Coronary artery (tissue), 2 donors: Measurements from ENCODE around the gene MRPL54.

Source experiments
- DNase-seq: peaks from one replicate; pipeline ENCODE4 v3.0.0-alpha.2; 2017; ENCODE audit warnings: low spot score
- H3K27ac ChIP-seq, 2 donors: fragments of 200-600 bp; sonication (generic); one replicate each; pipeline ENCODE4 v1.5.1; 2016 to 2019
- H3K4me3 ChIP-seq: fragments of 200-600 bp; sonication (generic); 2 replicates; pipeline ENCODE4 v1.5.1; 2016; ENCODE audit warnings: mild to moderate bottlenecking, moderate library complexity
- CTCF ChIP-seq: fragments of 200-600 bp; sonication (generic); IDR thresholded peaks from one replicate; pipeline ENCODE4 v1.5.1; 2019; ENCODE audit warnings: antibody characterized with exemption

Gene MRPL54

DNA sequence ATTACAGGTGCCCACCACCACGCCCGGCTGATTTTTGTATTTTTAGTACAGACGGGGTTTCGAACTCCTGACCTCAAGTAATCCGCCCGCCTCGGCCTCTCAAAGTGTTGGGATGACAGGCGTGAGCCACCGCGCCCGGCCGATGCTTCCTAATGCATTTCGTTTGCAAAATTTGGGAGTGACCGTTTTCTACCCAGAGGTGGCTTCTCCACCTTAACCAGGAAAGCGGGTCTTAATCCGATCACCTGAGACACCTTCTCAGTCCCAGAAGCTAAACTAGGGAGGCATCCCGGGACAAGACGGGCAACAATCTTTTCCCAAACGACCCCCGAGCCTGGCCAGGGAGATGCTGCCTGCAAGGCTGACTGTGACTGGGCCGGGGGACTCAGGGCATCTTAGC, 38.5 kb downstream of the MRPL54 start:
- no peak for DNase-seq
- Histone ChIP-seq H3K27ac (no peak overlapping the region), H3K4me3 (peak overlapping the region; percentile 50)
- TF ChIP-seq CTCF, result no peak

GRCh38 chr19:3801412-3802096, 39.1 kb downstream of the MRPL54 start:
- Histone ChIP-seq H3K27ac (no peak overlapping the region), H3K4me3 (peak overlapping the region; percentile 50)
- DNase-seq, result no peak
- TF ChIP-seq CTCF, result no peak

DNA sequence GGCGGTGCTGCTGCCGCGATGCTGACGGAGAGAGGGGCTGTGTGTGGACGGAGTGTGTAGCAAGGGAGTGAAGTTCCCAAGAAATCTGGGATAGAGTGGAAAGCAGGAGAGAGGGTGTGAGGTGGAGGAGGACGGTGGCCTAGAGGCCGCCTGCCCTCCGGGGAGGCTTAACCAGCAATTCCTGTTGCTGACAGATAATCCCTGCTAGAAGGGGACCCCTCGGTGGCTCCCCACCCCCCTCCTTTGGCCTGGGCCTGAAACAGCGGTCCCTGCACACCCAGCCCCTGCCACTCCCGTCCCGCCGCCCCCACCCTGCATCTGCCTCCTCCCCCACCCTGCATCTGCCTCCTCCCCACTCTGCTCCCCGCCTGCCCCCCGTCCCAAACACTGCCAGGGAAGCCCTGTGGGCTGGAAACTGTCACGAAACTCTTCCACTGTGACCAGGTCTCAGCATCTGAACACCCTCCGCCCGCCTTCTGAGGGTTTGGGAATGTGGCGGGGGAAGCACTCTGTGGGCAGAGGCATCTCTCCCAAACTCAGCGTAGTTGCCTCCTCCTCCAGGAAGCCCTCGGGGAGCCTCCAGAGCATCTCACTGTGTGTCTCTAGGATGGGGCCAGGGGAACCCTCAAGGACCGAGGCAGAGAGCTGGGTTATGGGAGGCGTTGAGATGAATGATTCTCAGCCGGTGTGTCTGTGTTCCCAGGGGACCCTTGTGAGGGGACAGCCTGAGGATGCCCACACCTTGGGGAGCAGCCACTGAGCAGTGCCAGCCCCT, 40.8 kb downstream of the MRPL54 start:
- Histone ChIP-seq H3K4me3 (no peak overlapping the region), H3K27ac (no peak overlapping the region)
- DNase-seq, result no peak
- no peak for TF ChIP-seq CTCF

GRCh38 chr19:3803986-3804385, 41.5 kb downstream of the MRPL54 start:
- no peak for TF ChIP-seq CTCF
- no peak overlapping the region for H3K4me3 ChIP-seq
- no peak for DNase-seq
- no peak overlapping the region for H3K27ac ChIP-seq

DNA sequence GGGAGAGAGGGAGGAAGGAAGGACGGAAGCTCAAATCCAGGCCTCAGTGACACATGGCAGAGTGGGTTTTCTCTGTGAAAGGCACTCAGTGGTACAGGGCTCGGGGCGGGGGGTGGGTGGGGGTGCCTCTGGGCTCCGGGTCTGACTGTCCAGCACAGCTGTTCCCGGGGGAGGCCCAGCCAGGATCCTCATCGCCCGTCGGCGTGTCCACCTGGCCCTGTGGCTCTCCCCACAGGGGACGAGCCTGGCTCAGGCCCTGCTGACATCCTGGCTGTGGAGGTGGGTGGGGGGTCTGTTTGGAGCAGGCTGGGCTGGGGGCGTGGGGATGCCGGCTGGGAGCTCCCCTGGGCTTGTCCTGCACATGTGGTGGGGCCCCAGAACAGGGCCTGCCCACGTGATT, 41.9 kb downstream of the MRPL54 start:
- TF ChIP-seq CTCF, result no peak
- no peak for DNase-seq
- Histone ChIP-seq H3K27ac (no peak overlapping the region), H3K4me3 (no peak overlapping the region)

- DNase-seq, result no peak
- TF ChIP-seq CTCF, result no peak
- H3K4me3 ChIP-seq, result no peak overlapping the region
- H3K27ac ChIP-seq, result no peak overlapping the region
These were observed 43.4 kb downstream of the MRPL54 start for GRCh38 chr19:3805859-3806258.

DNA sequence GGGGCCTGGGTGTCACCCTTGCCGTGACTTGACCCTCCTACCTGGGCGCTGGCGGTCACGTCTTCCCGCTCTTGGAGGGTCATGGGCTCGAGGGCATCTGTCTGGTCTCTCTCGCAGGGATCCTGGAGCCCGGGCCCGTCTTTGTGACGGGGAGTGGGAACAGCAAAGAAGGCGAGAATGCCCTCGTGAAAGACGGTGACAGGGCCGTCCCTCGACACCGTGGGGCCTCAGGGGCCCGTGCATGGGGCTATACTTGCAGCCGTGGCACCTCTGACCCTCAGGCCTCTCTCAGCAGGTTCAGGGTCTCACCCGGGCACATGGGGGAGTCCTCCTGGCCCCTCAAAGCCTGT, 44.6 kb downstream of the MRPL54 start:
- Histone ChIP-seq H3K27ac (no peak overlapping the region), H3K4me3 (no peak overlapping the region)
- TF ChIP-seq CTCF, result no peak
- no peak for DNase-seq
